Thymus (tissue), 11 donors: ENCODE measurements around the gene FANCI. TPM values are rescaled to one million over a fixed set of nuclear protein-coding genes. Genes with fewer than 3 reads are reported as not detected.

Experiments
- DNase-seq, 9 donors: peaks; one replicate each; pipeline ENCODE4 v3.0.0-alpha.2; 2013; ENCODE audit warnings: low spot score in 9 of 9, low read depth in 6 of 9, missing footprints in 1 of 9
- H3K27ac ChIP-seq, 2 donors: one replicate each; pipeline ENCODE4 v1.5.1; 2013; ENCODE audit warnings: control low read depth in 1 of 2, low read depth in 1 of 2, low read length in 1 of 2, mild to moderate bottlenecking in 1 of 2, moderate library complexity in 1 of 2
- H3K27me3 ChIP-seq, 2 donors: one replicate each; pipeline ENCODE4 v1.5.1; 2013; ENCODE audit warnings: low read length in 1 of 2; ENCODE audit not compliant: control insufficient read depth in 2 of 2, insufficient read depth in 1 of 2
- H3K36me3 ChIP-seq, 2 donors: one replicate each; pipeline ENCODE4 v1.5.1; 2013; ENCODE audit warnings: low read length in 1 of 2, mild to moderate bottlenecking in 1 of 2, moderate library complexity in 1 of 2; ENCODE audit not compliant: control insufficient read depth in 2 of 2, insufficient read depth in 2 of 2
- H3K4me1 ChIP-seq, 2 donors: one replicate each; pipeline ENCODE4 v1.5.1; 2013; ENCODE audit warnings: low read length in 2 of 2; ENCODE audit not compliant: control insufficient read depth in 2 of 2, insufficient read depth in 2 of 2
- H3K4me3 ChIP-seq, 2 donors: one replicate each; pipeline ENCODE4 v1.5.1; 2013; ENCODE audit warnings: low read length in 2 of 2, control low read depth in 1 of 2, mild to moderate bottlenecking in 1 of 2
- H3K9me3 ChIP-seq, 2 donors: one replicate each; pipeline ENCODE4 v1.5.1; 2013; ENCODE audit warnings: low read length in 1 of 2, mild to moderate bottlenecking in 1 of 2; ENCODE audit not compliant: control insufficient read depth in 2 of 2, insufficient read depth in 1 of 2
- WGBS: extraction: QIAGEN DNeasy Blood & Tissue Kit; methylation state at CpG from one replicate; pipeline ENCODE4 v1.1.7; 2013; 5-methylcytosine and 5-hydroxymethylcytosine counted together
- polyA plus RNA-seq: library from polyadenylated mRNA; stranded (reverse); fragments of 200-250 nt; gene quantifications from one replicate; pipeline ENCODE4 v1.2.3, GENCODE V29; 2013
- total RNA-seq: library from RNA; stranded (reverse); fragments of 120-200 nt; gene quantifications from one replicate; pipeline ENCODE4 v1.2.4, GENCODE V29; 2013
- donor health status: healthy.

FANCI gene
- total and polyA plus RNA-seq, 2 donors: 6.8 to 55.1 TPM

DNA sequence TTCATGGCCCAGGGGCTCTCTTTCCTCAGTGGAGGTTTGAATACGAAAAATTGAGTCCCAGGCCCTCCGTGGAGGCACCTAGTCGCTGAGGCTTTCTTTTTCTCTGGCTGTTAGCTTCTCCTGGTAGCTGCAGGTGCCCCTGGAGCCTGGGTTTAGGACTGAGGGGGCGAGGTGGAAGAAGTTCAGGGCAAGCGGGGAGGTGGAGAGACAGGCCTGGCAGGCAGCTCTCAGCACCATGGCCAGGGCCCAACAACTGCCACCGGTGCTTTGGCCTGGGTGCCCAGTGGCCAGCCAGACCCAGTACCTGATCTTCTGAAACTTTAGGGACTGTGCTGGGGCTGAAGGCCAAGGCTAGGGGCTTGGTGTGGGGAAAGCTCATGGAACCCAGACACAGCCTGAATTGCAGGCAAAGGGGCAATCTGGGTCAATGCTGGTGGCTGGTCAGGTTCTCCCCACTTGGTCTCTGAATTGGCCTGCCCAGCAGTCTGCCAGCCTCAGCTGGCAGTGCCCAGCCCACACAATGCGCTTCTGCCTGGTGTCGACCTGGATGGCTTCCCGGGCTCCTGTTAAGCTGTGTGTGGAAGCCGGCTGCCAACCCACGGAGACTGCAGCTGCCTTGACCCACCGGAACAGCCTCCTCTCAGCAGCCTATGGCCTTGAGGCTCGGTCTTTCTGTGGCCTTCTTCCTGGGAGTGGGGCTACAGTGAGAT lies 121.1 kb downstream of the FANCI start:
- H3K27ac ChIP-seq: no peak overlapping the region
- peaks cover 98 to 100% of the 10 kb centered on the region in 2 donors for H3K27me3 ChIP-seq
- H3K4me1 ChIP-seq: no peaks in the 10 kb centered on the region
- DNase-seq: no peak
- WGBS: 34% methylated on average over 13 of the region's 13 CpGs
- H3K4me3 ChIP-seq: no peak overlapping the region
- peaks cover 0 to 3% of the 10 kb centered on the region in 2 donors for H3K9me3 ChIP-seq
- no peaks in the 10 kb centered on the region for H3K36me3 ChIP-seq

- H3K4me1 ChIP-seq: no peaks in the 10 kb centered on the region
Measured at GRCh38 chr15:89365462-89366065, 121.8 kb downstream of the FANCI start.

More at GRCh38 chr15:89365462-89366065, 121.8 kb downstream of the FANCI start:
- no peak for DNase-seq
- Histone ChIP-seq H3K27me3 (peaks cover 98 to 100% of the 10 kb centered on the region in 2 donors), H3K27ac (no peak overlapping the region), H3K36me3 (no peaks in the 10 kb centered on the region), H3K4me3 (no peak overlapping the region), H3K9me3 (peaks cover 0 to 3% of the 10 kb centered on the region in 2 donors)
- 26% methylated on average over 22 of the region's 22 CpGs for WGBS

Other genes starting within 250 kb of the FANCI start
- gene ABHD2, start 155.5 kb upstream of the FANCI start, total RNA-seq: 13.7 TPM
- gene ABHD2, start 155.5 kb upstream of the FANCI start, polyA plus RNA-seq: 5.6 TPM
- 0.14 TPM for gene RLBP1, start 22.4 kb upstream of the FANCI start, total RNA-seq
- gene RLBP1, start 22.4 kb upstream of the FANCI start, polyA plus RNA-seq: 0.32 TPM
- 59.1 TPM for gene POLG, start 90.8 kb downstream of the FANCI start, total RNA-seq
- 80.5 TPM for gene POLG, start 90.8 kb downstream of the FANCI start, polyA plus RNA-seq